Measurements from ENCODE around the gene SHC2.

Gene SHC2

GRCh38 chr19:376111-376470 is 84.7 kb downstream of the SHC2 start:
- DNase-seq (ENCODE audit: low read depth in 1 of 2, low spot score in 1 of 2), result no peak
- in situ Hi-C loops (cut with HindIII; ENCODE audit: low pct_unique_long_range_greater_than_20kb, low sequenced_read_pairs), result no loop called here
- no peak for TF ChIP-seq JUND (IDR thresholded peaks at IDR 0.05; ENCODE audit: low read depth)

GRCh38 chr19:375395-376110 is 85.3 kb downstream of the SHC2 start:
- DNase-seq (ENCODE audit: low read depth in 1 of 2, low spot score in 1 of 2), result no peak
- in situ Hi-C loops (cut with HindIII; ENCODE audit: low pct_unique_long_range_greater_than_20kb, low sequenced_read_pairs), result no loop called here
- TF ChIP-seq JUND (IDR thresholded peaks at IDR 0.05; ENCODE audit: low read depth), result no peak

DNA sequence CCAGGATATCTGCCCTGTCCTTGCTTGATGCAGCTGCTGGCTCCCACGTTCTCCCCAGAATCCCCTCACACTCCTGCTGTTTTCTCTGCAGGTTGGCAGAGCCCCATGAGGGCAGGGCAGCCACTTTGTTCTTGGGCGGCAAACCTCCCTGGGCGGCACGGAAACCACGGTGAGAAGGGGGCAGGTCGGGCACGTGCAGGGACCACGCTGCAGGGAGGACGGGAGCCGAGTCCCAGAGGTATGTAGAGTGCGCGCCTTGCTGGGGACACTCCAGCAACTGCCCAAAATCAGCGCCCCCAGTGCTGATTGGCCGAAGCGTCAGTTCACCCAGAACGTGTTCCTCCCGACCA is 86.0 kb downstream of the SHC2 start:
- in situ Hi-C loops (cut with HindIII; ENCODE audit: low pct_unique_long_range_greater_than_20kb, low sequenced_read_pairs), result no loop called here
- TF ChIP-seq JUND (IDR thresholded peaks at IDR 0.05; ENCODE audit: low read depth), result no peak

DNA sequence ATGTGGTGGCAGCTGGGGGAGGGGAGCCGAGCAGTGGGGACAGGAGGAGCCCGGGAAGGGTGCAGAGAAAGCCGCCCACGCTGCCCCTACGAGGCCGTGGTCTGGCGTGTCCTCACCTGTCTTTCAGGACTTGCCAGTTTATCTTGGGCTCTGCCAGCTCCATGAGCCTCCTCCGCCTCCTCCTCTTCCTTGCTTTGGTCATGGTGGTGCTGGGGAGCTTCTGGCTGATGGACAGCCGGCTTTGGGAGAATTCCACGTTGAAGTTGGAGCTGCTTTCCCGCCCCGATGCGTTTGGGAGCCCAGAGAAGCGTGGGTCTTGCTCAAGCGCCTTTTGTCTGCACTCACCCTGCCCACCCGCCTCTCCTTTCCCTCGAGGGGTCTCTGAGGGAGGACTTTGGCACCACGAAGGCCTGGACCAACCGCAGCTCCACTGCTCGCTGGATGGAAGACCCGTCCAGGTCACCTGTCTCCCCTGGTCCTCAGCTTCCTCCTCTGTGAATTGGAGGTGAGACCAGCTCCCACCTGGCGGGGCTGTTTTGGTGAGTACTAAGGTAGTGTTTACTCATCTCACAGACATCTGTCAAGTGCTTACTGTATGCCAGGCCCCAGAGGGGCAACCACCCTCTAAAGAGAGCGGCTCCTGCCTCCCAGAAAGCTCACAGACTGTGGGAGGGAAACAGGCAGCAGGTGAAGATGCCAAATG is 86.5 kb downstream of the SHC2 start:
- peak in 1 of 2 experiments; percentile 57 for DNase-seq (ENCODE audit: low read depth in 1 of 2, low spot score in 1 of 2)
- in situ Hi-C loops (cut with HindIII; ENCODE audit: low pct_unique_long_range_greater_than_20kb, low sequenced_read_pairs), result no loop called here
- TF ChIP-seq JUND (IDR thresholded peaks at IDR 0.05; ENCODE audit: low read depth), result no peak

More for the DNA sequence above, 86.0 kb downstream of the SHC2 start:
- DNase-seq (ENCODE audit: low read depth in 1 of 2, low spot score in 1 of 2), result no peak

DNA sequence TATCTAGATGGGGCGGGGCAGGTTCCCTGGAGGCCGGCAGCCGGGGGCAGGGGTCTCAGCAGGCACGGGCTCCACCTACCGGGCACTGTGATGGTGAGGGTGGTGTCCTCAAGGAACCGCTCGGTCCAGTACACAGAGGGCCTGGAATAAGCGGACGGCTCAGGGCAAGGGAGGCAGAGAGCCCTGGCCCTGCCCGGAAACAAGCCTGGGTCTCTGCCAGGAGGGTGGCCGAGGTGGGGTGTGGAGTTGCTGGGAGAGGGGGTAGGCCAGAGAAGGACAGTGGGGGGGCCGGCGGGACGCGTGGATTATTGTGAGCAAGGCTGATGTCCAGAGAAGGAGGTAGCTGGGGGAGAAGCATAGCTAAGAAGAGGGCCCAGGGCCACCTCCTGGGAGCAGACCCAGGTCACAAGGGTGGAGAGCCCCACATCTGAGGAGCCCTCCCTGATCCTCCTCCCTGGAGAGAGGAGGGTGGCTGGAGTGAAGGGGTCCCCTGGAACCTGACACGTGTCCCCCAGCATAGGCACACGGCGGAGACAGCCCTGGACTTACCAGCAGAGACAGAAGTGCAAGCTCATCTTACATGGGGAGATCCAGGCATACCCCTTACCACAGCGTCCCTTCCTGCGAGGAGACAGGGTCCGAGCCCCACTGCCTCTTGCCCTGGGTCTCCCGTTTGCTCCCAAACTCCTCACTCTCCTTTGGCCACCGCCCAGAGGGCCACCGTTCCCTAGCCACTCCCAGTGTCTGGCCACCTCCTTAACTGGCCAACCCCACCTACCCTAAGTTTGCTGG is 87.2 kb downstream of the SHC2 start:
- in situ Hi-C loops (cut with HindIII; ENCODE audit: low pct_unique_long_range_greater_than_20kb, low sequenced_read_pairs), result no loop called here
- no peak for DNase-seq (ENCODE audit: low read depth in 1 of 2, low spot score in 1 of 2)
- TF ChIP-seq JUND (IDR thresholded peaks at IDR 0.05; ENCODE audit: low read depth), result no peak

- no peak for TF ChIP-seq JUND (IDR thresholded peaks at IDR 0.05; ENCODE audit: low read depth)
- DNase-seq (ENCODE audit: low read depth in 1 of 2, low spot score in 1 of 2), result no peak
- in situ Hi-C loops (cut with HindIII; ENCODE audit: low pct_unique_long_range_greater_than_20kb, low sequenced_read_pairs), result no loop called here
These were observed 88.4 kb downstream of the SHC2 start for GRCh38 chr19:372306-372890.

DNA sequence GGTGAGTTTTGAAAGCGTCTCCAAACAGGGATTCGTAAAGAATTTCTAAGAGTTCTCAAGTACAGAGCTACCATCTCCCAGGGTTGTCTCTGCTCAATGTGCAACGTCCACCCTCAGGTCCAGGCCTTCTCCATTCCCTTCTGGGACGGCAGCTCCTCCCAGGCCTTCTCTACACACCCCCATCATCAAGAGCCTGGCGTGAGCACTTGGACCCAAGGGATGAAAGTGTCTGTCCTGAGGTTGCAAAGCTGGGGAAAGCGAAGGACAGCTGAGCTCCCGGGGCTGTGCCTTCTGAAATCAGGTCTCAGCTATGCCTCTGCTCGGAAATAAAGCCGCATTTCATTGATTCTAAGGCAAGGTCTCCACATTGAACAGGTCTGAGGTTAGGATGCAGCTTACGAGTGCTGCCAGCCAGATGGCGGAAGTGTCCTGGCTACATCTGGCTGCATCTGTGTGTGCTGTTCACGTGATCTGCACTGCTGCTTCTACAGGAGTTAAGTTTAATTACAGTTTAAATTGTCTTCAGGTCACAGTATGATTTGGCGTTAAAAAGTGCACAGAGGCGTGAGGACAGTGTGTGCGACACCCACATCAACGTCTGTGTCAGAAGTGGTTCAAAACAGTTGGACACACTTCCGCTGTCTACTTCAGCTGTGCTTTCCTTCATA is 89.2 kb downstream of the SHC2 start:
- TF ChIP-seq JUND (IDR thresholded peaks at IDR 0.05; ENCODE audit: low read depth), result no peak
- DNase-seq (ENCODE audit: low read depth in 1 of 2, low spot score in 1 of 2), result no peak
- in situ Hi-C loops (cut with HindIII; ENCODE audit: low pct_unique_long_range_greater_than_20kb, low sequenced_read_pairs), result no loop called here

DNA sequence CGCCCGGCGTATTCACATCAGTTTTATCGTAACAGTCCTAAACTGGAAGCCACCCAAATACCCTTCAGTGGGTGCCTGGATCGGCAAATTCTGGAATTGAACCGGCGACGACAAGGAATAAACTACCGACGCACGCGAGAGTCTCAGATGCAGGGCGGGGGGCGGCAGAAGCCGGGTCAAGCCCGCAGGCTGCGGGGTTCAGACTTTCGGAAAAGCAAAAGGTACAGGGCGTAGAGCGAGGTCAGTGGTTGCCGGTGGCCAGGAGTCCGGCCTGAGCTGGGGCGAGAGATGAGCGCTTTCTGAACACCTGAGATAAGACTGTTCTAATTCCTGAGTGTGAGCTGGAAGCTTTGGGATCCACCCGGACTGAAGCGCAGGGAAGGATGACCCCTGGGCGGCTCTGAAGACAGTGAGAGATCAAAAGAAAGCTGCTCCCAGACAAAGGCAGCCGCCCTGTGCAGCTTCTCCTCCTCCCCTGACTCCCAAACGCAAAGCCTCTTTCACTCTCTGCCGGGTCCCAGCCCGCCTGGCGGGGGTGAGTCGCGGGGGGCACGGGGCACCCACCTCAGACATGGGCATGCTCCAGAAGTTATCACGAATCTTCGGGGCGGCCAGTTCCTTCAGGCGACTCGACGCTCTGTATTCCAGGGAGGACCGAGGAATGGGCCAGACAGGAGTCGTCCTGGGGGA is 90.0 kb downstream of the SHC2 start:
- TF ChIP-seq JUND (IDR thresholded peaks at IDR 0.05; ENCODE audit: low read depth), result no peak
- in situ Hi-C loops (cut with HindIII; ENCODE audit: low pct_unique_long_range_greater_than_20kb, low sequenced_read_pairs), result no loop called here
- no peak for DNase-seq (ENCODE audit: low read depth in 1 of 2, low spot score in 1 of 2)

GRCh38 chr19:369876-370275 is 91.0 kb downstream of the SHC2 start:
- DNase-seq (ENCODE audit: low read depth in 1 of 2, low spot score in 1 of 2), result no peak
- no peak for TF ChIP-seq JUND (IDR thresholded peaks at IDR 0.05; ENCODE audit: low read depth)
- in situ Hi-C loops (cut with HindIII; ENCODE audit: low pct_unique_long_range_greater_than_20kb, low sequenced_read_pairs), result no loop called here

DNA sequence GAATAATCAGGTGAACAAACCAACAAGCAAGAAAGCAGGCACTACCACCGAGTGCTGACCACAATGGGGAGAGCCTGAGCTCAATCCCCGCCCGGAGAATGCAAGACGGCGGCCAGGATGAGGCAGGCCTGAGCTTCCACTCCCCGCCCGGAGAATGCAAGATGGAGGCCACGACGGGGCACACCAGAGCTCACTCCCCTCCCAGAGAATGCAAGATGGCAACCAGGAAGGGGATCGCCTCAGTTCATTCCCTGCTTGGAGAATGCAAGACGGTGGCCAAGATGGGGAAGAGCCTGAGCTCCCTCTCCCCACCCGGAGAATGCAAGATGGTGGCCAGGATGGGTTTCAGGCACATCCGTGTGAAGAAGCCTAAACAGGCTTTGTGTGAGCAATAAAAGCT is 91.6 kb downstream of the SHC2 start:
- DNase-seq (ENCODE audit: low read depth in 1 of 2, low spot score in 1 of 2), result no peak
- in situ Hi-C loops (cut with HindIII; ENCODE audit: low pct_unique_long_range_greater_than_20kb, low sequenced_read_pairs), result no loop called here

DNA sequence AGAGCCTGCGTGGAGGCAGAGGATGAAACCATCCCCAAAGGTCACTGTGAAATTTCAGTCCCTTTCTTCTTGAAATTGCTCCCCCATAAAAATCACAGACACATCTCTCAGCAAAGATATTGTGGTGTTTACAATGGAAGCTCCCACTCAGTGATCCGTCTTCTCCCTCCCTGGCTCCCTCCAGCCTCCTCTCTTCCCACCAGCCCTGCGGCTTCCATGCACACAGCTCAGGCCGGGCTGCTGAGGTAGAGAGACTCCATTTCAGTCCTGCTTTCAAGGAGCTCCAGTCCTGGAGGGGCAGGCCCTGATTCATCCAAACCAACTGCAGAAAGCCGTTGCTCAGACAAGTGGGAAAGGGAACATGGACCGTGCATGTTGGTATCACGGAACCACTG is 92.2 kb downstream of the SHC2 start:
- TF ChIP-seq JUND (IDR thresholded peaks at IDR 0.05; ENCODE audit: low read depth), result no peak
- in situ Hi-C loops (cut with HindIII; ENCODE audit: low pct_unique_long_range_greater_than_20kb, low sequenced_read_pairs), result no loop called here
- no peak for DNase-seq (ENCODE audit: low read depth in 1 of 2, low spot score in 1 of 2)

More for the DNA sequence above, 91.6 kb downstream of the SHC2 start:
- TF ChIP-seq JUND (IDR thresholded peaks at IDR 0.05; ENCODE audit: low read depth), result no peak

All from T47D (cell line).